HG03095 (cell line): Measurements from ENCODE around the gene MAMDC2.

Source experiments
- ATAC-seq: cut with Tn5 transposase; IDR thresholded peaks from one replicate; pipeline ENCODE4 v1.9.1; 2021; ENCODE audit warnings: moderate library complexity; ENCODE audit not compliant: unreplicated experiment

Gene MAMDC2

DNA sequence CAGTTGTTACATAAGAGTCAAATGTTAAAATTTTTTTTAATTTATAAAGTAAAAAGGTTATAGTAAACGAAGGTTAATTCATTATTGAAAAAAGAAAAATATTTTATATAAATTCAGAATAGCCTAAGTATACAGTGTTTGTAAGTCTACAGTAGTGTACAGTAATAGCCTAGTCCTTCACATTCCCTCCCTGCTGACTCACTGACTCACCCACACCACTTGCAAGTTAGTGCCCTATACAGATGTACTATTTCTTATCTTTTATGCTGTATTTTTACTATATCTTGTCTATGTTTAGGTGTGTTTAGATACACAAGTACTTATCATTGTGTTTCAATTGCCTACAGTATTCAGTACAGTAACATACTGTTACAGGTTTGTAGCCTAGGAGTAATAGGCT, 57.6 kb downstream of the MAMDC2 start:
- no peak for ATAC-seq

DNA sequence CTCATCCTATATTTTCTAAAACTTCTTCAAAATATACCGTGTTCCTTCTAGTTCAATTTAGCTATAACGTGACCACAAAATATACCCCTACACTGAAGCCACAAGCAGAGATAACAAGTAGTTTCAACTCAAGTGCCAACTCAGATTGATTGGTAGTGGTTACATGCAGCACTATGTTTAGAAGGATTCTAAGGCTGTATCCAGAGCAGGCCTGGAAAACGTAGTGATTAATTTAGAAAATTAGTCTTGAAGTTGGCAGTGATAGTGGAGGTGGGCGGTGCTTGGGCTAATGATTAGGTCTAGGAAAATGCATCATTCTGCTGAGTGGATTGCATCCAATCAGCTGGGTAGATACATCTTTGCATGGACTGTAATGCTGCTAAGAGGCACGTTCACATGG, 61.5 kb downstream of the MAMDC2 start:
- ATAC-seq = no peak

DNA sequence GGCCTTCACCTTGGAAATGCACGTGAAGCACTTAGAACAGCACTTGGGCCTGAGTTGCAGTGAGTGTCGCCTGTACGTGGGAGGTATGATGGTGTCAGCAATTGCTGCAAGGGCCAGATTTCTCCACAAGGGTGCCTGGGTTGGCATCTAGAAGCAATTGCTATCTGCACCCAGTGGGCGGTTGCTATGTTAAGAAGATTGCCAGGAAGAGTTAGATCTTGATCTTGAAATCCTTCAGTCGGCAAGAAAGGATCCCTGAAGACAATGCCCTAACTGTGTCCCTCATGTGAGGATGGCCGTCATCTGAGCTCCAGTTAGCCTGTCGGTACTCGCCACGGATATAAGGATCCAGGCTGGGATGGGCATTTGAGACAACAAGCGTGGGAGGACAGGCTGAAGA, 62.9 kb downstream of the MAMDC2 start:
- no peak for ATAC-seq

DNA sequence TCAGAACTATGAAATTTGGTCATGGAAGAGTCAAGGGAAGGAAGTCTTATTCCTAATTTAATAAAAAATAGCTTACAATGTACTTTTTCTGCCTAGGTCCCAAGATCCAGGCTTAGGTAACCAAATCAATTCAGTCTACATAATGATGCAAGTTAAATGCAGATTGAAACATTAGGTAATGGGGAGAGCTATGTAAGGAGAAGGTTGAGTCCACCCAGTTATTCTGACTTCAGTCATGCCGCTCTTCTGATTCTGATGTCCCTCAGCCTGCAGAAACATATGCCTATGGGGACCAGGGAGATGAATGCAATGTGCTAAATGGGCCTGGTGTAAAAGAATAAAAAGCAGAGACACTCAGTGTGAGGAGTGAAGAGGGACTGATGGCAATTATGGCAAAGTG, 63.9 kb downstream of the MAMDC2 start:
- ATAC-seq = no peak

DNA sequence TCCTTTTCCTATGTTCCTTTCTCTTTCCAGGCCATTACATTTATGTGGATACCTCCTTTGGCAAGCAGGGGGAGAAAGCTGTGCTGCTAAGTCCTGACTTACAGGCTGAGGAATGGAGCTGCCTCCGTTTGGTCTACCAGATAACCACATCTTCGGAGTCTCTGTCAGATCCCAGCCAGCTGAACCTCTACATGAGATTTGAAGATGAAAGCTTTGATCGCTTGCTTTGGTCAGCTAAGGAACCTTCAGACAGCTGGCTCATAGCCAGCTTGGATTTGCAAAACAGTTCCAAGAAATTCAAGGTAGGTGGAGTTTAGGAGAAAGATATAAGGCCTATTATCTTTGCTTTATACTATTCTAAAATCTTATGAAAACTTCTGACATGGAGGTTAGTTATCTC, 64.5 kb downstream of the MAMDC2 start:
- ATAC-seq = no peak

DNA sequence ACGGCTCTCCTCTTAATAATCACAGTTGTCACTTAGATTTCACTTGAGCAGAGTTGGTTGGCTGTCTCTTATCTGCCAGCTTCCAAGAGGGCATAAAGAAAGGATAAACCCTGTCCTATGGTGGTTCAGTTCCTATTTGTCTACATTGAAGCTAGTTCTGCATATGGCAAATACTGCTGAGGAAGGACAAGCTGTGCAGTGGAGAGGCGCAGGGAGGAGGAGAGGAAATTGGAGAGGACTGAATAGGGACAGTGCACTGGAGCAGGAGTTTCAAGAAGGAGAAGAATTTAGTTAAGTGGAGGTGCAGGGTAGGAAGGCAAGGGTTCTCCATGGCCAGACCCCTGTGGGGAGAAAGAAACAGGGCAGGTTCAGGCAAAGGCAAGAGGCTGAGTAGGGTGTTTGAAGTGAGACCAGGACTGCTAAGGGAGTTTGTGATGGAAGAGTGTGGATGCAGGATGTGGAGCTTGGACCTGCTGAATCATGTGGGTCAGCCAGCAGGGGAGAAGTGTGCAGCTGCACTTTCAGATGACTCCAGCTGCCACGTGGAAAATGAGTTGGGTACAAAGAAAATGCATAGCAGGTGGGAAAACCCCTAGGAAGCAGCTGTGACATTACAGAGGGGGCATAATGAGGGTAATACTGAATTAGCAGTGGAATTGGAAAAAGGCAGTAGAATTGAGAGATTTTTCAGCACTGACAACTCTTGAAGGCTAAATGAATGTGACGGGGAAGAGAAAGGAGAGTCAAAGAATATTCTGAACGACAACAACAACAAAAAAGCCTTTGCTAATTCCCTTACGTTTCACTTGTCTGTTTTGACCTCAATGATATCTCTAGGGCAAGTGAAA, 66.8 kb downstream of the MAMDC2 start:
- ATAC-seq = no peak

DNA sequence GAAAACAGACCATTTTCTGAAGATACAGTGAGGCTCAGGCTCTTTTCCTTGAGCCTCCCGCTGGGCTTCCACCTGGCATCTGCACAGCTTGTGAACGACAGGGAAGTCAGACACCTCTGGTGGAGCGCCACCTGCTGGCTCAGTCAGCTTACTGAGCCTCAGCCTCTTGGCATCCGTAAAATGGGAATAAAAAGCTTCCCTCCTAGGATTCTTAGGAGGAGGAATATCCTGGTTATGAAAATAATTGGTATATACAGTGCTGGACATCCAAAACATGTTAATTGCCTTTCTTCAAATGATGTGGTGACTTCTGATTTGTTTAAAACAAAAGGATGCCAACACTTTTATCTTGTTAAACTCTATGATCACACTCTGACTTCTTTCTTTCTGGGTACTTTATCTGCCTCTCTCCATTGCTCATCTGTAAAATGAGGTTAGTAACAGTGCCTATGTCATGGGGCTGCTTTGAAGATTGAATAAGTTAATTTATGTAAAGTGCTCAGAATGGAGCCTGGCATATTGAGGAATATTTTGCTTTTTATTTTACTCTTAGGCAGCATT, 67.5 kb downstream of the MAMDC2 start:
- peak; percentile 72 for ATAC-seq

DNA sequence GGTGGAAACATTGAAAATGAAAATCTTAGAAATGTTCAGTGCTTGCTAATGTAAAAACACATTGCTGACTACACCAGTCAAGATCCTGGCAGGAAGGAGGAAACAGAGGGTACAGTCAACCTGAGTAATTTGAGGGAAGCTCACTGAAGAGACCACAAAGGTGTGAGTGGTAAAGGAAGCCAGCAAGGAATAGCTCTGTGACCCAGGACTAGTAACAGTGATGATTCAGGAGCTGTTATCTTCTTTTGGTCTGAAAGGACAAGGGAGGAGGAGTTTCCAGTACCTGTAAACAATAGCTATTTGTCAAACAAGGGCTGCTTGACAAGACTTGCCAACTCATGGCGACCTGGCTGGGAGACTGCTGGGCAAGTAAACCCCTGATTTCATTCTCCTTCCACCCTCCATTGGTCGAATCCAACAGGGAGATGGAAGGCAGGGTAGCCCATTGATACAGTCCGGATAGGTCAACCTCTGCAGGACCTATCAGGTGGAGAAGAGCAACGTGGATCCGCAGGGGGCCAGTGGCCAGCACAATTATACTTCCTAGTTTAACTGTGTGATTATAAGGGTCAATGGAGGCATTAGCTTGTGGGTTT, 68.1 kb downstream of the MAMDC2 start:
- no peak for ATAC-seq

DNA sequence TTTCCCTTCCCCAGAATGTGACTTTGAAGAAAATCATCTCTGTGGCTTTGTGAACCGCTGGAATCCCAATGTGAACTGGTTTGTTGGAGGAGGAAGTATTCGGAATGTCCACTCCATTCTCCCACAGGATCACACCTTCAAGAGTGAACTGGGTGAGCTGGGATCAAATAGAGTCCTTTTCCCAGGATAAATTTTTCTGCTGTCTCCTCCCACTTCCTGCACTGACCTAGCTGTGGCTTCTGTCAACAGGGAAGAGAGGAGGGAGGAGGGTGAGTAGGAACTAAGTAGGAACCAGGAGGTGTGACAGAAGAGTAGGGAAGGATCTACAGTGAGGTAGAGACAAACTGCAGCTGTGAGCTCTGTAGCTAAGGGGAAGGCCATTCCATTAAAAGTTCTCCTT, 69.3 kb downstream of the MAMDC2 start:
- no peak for ATAC-seq

DNA sequence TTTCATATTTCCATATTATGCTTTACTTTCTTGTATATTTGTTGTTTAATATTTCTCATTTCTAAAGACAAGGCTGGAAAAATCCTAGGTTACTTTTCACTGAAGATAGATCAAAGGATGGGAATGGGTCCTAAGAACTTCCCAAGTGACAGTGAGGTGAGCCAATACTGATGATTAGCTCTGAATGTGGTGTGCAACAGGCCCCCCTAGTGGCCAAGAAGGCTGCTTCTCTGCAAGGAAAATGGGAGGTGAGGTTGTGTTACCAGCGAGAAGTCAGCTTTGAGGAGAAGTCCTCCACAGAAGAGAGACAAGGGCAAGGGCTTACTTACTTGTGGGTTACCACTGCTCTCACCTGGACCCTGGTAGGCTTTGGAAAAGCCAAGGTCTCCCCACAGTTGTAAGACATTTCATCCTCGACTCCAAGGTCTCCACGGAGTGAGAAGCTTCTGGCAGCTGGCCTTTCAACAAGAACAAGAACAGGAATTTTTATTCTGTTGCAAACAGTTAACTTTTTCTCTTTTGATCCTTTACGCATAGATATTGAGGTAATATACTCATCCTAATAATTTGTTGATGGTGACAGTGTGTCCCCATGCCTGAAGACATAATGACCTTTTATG, 69.9 kb downstream of the MAMDC2 start:
- peak; percentile 66 for ATAC-seq

DNA sequence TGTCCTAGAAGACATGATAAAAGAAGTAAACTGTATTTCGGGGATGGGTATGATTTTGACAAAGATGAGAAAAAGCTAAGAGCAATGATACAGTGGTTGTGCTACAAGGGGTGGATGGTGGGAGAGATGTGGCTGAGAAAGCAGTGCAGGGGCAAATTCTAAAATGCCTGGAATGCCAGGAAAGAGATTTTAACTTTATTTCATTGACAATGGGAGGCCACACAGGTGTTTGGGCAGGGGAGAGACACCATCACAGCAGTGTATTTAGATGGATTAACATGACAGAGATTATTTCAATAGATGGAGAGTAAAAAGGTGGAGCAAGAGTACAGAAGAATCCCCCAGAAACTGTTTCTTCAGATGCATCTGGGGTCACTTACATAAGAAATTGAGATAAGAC, 71.2 kb downstream of the MAMDC2 start:
- ATAC-seq = no peak

DNA sequence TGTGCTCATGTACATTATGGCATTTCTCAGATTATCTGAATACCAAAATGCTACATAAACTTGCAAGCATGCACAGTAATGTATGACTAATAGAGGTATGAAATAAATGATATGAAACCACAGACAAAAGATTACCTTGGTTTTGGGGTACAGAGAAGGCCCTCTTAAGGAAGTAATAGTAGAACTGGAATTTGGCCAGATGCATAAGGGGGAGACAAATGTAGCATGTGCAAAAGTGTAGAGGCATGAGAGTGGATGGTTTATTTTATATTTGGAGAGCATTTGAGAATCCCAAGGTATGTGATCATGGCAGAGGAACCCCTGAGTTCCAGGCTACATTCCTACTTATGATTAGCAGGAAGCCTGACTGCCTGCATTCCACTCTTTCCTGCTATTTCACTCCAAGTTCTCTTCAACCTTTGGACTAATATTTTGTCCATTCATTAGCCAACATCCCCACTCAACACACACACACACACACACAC, 74.2 kb downstream of the MAMDC2 start:
- ATAC-seq = no peak

DNA sequence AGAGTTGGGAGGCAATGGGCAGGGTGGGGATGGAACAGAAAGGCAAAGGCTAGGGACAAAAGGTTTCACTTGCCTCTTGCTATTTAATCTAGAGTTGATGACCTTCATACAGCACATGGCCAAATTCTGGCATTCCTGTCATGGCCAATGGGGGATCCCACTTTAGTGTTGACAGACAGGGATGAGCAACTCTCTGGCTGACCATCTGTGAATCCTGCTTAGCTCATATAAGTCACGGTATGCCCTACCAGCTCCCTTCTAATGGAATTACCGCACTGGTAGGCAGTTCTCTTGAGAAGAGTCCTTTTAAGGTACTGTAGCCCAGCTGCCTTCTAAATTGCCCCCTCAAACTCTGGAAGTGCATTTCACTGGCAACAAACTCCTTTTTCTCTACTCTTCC, 76.1 kb downstream of the MAMDC2 start:
- no peak for ATAC-seq

DNA sequence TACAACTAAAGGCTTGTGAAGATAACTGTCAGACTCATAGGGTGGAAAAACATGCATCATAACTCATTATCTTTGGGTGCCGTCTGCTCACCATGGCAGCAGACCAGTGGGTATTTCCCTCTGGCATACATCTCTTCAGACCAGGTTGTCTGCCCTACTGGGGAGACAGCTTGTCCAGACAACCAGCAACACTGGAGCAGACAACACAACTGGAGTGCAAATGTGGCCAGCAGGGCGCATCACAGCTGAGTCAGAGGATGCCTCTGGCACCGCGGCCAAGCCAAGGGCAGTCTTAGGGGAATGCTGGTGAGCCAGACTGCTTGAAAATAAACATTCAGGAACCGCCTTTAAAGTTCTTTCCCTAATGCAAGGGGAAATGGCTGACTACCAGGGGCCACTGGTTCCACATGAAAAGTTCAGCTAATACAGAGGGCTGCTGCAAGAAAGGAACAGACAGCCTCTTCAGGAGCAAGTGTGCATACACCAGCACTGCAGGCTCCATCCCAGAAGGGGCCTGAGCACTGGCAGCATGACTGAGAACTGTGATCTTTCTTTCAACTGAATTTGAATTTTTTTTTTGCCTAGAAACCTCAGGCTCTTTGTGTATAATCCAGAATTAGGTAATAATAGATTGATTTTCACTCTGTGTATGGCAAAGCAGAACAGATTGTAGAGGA, 77.3 kb downstream of the MAMDC2 start:
- no peak for ATAC-seq

DNA sequence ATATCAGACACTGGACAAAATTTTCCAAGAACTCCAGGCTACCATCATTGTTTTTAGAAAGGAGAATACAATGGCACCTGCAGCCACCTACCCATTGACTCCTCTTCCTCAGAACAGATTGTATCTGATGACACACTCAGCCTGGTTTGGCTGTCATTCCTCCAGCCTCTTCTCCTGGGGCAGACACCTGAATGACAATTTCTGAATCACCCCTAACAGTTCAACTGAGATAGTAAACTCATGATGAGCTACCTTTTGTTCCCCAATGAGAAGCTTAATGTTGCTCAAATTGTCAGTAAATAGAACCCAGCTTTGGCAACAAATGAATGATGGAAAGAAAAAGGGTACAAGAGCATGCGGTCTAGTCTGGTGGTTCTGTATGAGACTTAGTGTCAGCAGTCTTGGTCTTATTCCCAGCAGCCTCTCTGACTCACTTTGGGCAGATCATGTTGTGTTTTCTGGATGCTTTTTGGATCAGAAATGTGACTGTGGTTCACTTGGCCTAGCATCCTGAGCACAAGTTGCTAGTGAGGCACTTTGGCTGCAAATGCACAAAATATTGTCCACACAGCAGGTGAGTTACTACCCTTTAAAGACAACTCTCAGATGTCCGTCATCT, 78.3 kb downstream of the MAMDC2 start:
- ATAC-seq = no peak

DNA sequence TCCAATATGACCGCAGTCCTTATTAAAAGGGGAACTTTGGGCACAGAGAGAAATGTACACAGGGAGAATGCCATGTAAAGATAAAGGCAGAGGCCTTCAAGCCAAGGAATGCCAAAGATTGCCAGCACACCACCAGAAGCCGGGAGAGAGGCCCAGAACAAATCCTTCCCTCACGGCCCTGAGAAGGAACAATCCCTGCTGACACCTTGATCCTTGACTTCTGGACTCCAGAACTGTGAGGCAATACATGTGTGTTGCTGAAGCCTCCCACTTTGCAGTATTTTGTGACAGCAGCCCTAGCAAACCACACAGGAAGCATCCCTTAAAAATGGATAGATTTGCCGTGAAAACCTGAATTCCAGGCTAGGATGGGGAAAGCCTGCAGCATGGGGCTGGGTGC, 80.0 kb downstream of the MAMDC2 start:
- no peak for ATAC-seq

DNA sequence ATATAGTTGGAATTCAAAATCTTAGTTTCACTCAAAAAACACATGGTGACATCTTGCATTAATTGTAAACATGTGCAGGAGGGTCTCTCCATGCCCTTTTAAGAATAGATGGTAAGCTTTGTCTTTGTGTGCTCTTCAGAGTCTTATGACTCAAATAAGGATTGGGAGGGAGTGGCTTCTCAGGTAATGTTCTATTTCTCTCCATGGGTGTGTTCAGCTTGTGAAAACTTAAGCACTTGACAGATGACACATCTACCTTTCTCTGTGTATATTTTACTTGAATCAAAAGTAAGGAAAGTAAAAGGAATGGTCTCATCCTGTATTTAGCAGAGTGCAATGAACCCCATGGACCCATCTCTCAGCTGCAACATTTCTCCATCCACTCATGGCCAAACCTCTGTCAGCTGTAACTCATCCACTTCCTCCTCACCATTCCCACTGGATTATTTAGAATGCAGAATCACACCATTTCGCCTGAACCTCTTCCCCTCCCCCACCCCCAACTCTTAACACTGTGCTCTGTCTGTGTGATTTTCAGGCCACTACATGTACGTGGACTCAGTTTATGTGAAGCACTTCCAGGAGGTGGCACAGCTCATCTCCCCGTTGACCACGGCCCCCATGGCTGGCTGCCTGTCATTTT, 82.1 kb downstream of the MAMDC2 start:
- no peak for ATAC-seq

DNA sequence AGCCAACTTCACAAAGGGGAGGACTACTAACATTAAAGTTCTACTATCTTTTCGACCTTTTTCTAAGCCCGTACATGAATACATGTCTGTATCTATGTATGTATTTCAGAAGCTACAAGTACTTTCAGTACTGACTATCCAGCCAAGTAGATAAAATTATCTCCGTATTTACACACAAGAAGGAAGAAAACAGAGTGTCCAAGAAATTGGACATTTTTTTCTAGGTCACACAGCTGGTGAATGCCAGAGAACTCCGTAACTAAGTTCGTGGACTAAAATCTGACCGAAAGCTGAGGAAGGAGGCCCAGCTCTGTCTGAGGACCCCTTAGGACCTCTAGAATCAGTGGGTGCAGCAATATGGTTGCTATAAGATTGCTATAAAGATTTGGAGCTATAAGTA, 83.4 kb downstream of the MAMDC2 start:
- ATAC-seq = no peak

DNA sequence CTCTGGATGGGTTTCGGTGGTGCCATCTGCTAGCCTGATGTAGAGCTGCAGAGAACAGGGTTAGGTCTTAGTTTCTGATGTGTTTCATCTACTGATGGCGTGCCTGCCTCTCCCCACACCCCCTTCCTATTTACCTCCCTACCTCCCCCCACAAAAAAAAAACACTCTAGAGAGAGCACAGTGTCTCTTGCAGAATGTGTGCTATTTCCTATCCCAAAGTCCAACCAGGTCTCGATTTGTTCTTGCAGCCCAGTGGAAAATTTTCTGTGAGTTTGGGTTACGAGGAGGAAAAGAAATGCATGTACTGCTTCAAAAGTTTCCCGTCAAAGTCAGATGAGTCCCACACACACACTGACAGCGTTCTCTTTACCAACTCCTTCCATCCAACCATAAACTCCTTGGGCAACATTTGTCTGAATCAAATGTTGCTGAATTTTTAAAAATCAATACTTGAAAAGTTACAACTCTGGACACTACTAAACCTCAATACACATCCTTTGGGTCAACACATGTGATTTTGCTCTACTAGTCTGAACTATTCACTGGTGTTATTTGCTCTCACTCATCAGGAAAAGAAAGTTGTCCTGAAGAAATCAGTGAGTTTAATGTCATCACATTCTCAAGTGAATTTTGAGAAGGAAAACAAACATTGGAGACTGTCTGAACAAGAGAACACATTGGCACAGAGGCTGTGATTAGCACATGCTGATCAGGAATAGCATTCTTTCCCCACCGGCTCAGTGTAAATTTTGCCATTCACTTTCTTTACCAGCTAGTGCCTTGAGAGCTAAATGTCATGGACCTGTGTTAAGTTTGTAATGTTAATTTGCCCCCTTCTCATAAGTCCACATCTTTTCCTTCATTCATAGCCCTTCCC, 84.1 kb downstream of the MAMDC2 start:
- no peak for ATAC-seq
